HepG2 (cell line): ENCODE data around the gene NUP93. TPM values are rescaled to one million over a fixed set of nuclear protein-coding genes. Genes with fewer than 3 reads are reported as not detected.

ENCODE experiments used
- FOXP4 ChIP-seq: sonication (generic); formaldehyde crosslinking; IDR thresholded peaks from 2 replicates; pipeline ENCODE4 v1.4.0; 2020; ENCODE audit warnings: missing genetic modification reagents
- GPN1 ChIP-seq: sonication (generic); formaldehyde crosslinking; IDR thresholded peaks from 2 replicates; pipeline ENCODE4 v1.5.1; 2020; ENCODE audit warnings: missing genetic modification reagents, borderline replicate concordance
- IKZF4 ChIP-seq: sonication (generic); formaldehyde crosslinking; IDR thresholded peaks from 2 replicates; pipeline ENCODE4 v1.5.1; 2020; ENCODE audit warnings: borderline replicate concordance, mild to moderate bottlenecking, low read depth, missing genetic modification reagents; ENCODE audit errors: not compliant biosample characterization
- NBN ChIP-seq: fragments of 450-650 bp; conservative IDR thresholded peaks from 2 replicates; pipeline ENCODE4 v1.6.1; 2017
- TAF15 ChIP-seq: fragments of 200-400 bp; formaldehyde crosslinking; IDR thresholded peaks from one replicate; pipeline ENCODE4 v1.6.1; 2018; ENCODE audit warnings: mild to moderate bottlenecking, low read depth, low read length; ENCODE audit not compliant: poor library complexity, severe bottlenecking
- TBX2 ChIP-seq: sonication (generic); formaldehyde crosslinking; IDR thresholded peaks from 2 replicates; pipeline ENCODE4 v1.5.0; 2020; ENCODE audit warnings: missing genetic modification reagents, mild to moderate bottlenecking, borderline replicate concordance
- ZNF121 ChIP-seq: sonication (generic); formaldehyde crosslinking; IDR thresholded peaks from 2 replicates; pipeline ENCODE4 v1.5.0; 2020; ENCODE audit warnings: mild to moderate bottlenecking, missing genetic modification reagents
- ZNF407 ChIP-seq: sonication (generic); formaldehyde crosslinking; IDR thresholded peaks from one replicate; pipeline ENCODE4 v1.5.1; 2020; ENCODE audit warnings: mild to moderate bottlenecking, missing genetic modification reagents; ENCODE audit errors: not compliant biosample characterization
- ZNF577 ChIP-seq: sonication (generic); formaldehyde crosslinking; IDR thresholded peaks from 2 replicates; pipeline ENCODE4 v1.4.0; 2020; ENCODE audit warnings: mild to moderate bottlenecking, low read depth, missing genetic modification reagents, borderline replicate concordance
- ZNF597 ChIP-seq: sonication (generic); formaldehyde crosslinking; IDR thresholded peaks from 2 replicates; pipeline ENCODE4 v1.5.0; 2020; ENCODE audit warnings: missing genetic modification reagents
- ZNF703 ChIP-seq: sonication (generic); formaldehyde crosslinking; IDR thresholded peaks from 2 replicates; pipeline ENCODE4 v1.5.1; 2020; ENCODE audit warnings: missing genetic modification reagents, mild to moderate bottlenecking, moderate library complexity, borderline replicate concordance
- polyA plus RNA-seq, 8 experiments: library from polyadenylated mRNA; depleted of rRNA in 3 of 8; stranded (reverse) in 7 of 8; unstranded in 1 of 8; fragments of >200 nt; fragmentation: Illumina TruSeq in 4 of 8; extraction: Trizol in 4 of 8; gene quantifications; 2 replicates each; pipeline versions ENCODE4 v1.2.1 to v1.2.3, GENCODE V29; 2011 to 2016; ENCODE audit warnings: low read depth in 4 of 8, missing spikeins in 1 of 8, mixed read lengths in 1 of 8; ENCODE audit not compliant: insufficient read depth in 1 of 8
- total RNA-seq, 5 experiments: library from RNA; depleted of rRNA; stranded (reverse); fragments of >200 nt; fragmentation: Illumina TruSeq; extraction: Trizol; gene quantifications; 2 replicates each; pipeline ENCODE4 v1.2.3, GENCODE V29; 2016; ENCODE audit warnings: low read depth in 1 of 5
- TF ChIP-seq, protein P1 (sequence below): IDR thresholded peaks from 2 replicates; pipeline ENCODE4 v1.6.1; 2016; ENCODE audit warnings: control low read depth
- TF ChIP-seq, protein P2 (sequence below): sonication (generic); formaldehyde crosslinking; IDR thresholded peaks from 2 replicates; pipeline ENCODE4 v1.4.0; 2020; ENCODE audit warnings: mild to moderate bottlenecking, missing genetic modification reagents

NUP93 gene
- total and polyA plus RNA-seq, 2 of the 13 experiments (the other 11 are each of a cell fraction or from before 2014, with no cell fraction given): 58.5 to 140 TPM

DNA sequence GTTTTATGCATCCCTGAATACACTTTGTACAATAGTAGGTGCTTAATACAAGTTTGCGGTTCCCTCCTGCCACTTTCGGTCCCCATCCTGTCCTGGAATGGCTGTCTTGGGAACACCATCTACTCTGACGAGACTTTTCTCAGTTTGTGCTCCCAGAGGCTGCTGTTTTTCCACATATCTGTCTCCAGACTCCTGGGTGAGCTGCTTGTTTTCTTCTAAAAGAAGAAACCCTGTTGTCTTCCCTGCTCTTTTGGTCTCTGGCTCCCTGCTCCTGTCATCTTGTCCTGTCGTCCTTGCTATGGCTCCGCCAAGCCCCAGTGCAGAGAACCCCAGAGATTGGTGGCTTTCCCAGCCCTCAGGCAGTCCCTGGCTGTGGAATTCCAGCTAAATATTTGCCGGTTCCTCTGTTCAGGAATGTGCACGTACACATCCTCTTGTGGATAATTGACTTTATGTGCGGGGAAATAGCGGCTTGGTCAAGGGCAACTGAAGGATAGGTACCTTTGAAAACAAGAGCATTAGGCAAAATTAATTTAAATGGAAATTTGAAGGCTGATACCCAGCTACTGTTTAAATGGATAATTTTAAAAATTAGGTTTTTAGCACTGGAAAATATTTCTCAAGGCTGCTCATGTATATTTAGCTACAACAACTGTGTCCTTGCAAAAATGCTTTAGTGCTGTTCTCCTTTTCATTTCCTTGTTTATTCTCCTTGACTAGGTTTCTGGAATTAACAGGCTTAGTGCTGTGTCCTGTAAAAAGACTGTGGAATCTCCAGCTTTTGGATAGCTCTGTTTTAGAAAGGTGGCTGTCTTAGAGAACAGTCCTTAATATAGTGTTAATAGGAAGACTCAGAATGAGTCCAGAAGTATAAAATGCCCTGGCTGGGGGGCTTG lies 84.9 kb downstream of the NUP93 start (continued):
- TF ChIP-seq ZNF597 (CRISPR knock-in tag) (no peak), TBX2 (peak; percentile 65), NBN (no peak), ZNF121 (peak; percentile 15; the same call in 1 of the 2 replicates), IKZF4 (CRISPR knock-in tag) (peak; percentile 18), FOXP4 (CRISPR knock-in tag) (peak; percentile 84), ZNF577 (CRISPR knock-in tag) (no peak), TAF15 (no peak), ZNF407 (CRISPR knock-in tag) (no peak), ZNF703 (no peak), GPN1 (CRISPR knock-in tag) (no peak)
- TF ChIP-seq, protein P1, sequence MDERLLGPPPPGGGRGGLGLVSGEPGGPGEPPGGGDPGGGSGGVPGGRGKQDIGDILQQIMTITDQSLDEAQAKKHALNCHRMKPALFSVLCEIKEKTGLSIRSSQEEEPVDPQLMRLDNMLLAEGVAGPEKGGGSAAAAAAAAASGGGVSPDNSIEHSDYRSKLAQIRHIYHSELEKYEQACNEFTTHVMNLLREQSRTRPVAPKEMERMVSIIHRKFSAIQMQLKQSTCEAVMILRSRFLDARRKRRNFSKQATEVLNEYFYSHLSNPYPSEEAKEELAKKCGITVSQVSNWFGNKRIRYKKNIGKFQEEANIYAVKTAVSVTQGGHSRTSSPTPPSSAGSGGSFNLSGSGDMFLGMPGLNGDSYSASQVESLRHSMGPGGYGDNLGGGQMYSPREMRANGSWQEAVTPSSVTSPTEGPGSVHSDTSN (CRISPR knock-in tag): no peak
- TF ChIP-seq, protein P2, sequence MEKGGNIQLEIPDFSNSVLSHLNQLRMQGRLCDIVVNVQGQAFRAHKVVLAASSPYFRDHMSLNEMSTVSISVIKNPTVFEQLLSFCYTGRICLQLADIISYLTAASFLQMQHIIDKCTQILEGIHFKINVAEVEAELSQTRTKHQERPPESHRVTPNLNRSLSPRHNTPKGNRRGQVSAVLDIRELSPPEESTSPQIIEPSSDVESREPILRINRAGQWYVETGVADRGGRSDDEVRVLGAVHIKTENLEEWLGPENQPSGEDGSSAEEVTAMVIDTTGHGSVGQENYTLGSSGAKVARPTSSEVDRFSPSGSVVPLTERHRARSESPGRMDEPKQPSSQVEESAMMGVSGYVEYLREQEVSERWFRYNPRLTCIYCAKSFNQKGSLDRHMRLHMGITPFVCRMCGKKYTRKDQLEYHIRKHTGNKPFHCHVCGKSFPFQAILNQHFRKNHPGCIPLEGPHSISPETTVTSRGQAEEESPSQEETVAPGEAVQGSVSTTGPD (CRISPR knock-in tag): no peak
